KMS-11 (cell line): ENCODE data around the gene ZNF879.

Source experiments
- H2AFZ ChIP-seq: fragments of 200-600 bp; sonication (generic); 2 replicates; pipeline ENCODE4 v1.6.1; 2016; ENCODE audit warnings: antibody characterized with exemption, mixed run types, low read depth
- H3K27ac ChIP-seq: fragments of 200-600 bp; sonication (generic); 2 replicates; pipeline ENCODE4 v1.6.1; 2016; ENCODE audit warnings: mild to moderate bottlenecking, mixed run types
- H3K27me3 ChIP-seq: fragments of 200-600 bp; sonication (generic); 2 replicates; pipeline ENCODE4 v1.6.1; 2017; ENCODE audit warnings: mild to moderate bottlenecking, low read depth, mixed run types, moderate library complexity; ENCODE audit not compliant: insufficient read depth
- H3K36me3 ChIP-seq: fragments of 200-600 bp; sonication (generic); 2 replicates; pipeline ENCODE4 v1.6.1; 2017; ENCODE audit warnings: mild to moderate bottlenecking, mixed run types; ENCODE audit not compliant: insufficient read depth
- H3K4me1 ChIP-seq: fragments of 200-600 bp; sonication (generic); 2 replicates; pipeline ENCODE4 v1.6.1; 2016; ENCODE audit warnings: mild to moderate bottlenecking, low read depth, mixed run types; ENCODE audit not compliant: poor library complexity, severe bottlenecking
- H3K4me2 ChIP-seq: fragments of 200-600 bp; sonication (generic); 2 replicates; pipeline ENCODE4 v1.7.0; 2016; ENCODE audit warnings: mild to moderate bottlenecking, mixed run types
- H3K4me3 ChIP-seq: fragments of 200-600 bp; sonication (generic); IDR thresholded peaks from 2 replicates; pipeline ENCODE4 v1.6.1; 2017; ENCODE audit warnings: low read depth, low read length, mixed read lengths; ENCODE audit not compliant: insufficient read depth
- H3K79me2 ChIP-seq: fragments of 200-600 bp; sonication (generic); 2 replicates; pipeline ENCODE4 v1.6.1; 2016; ENCODE audit warnings: low read depth, mixed run types; ENCODE audit not compliant: insufficient read depth
- H3K9ac ChIP-seq: fragments of 200-600 bp; sonication (generic); 2 replicates; pipeline ENCODE4 v1.6.1; 2016; ENCODE audit warnings: mild to moderate bottlenecking, mixed run types
- H4K20me1 ChIP-seq: fragments of 200-600 bp; sonication (generic); 2 replicates; pipeline ENCODE4 v1.6.1; 2016; ENCODE audit warnings: mild to moderate bottlenecking, mixed run types; ENCODE audit not compliant: insufficient read depth
- TF ChIP-seq, protein P1 (sequence below): fragments of 200-600 bp; sonication (generic); conservative IDR thresholded peaks from 2 replicates; pipeline ENCODE4 v1.6.1; 2017; ENCODE audit warnings: low read depth, mild to moderate bottlenecking, antibody characterized with exemption, low read length, moderate library complexity, mixed read lengths

ZNF879 gene

DNA sequence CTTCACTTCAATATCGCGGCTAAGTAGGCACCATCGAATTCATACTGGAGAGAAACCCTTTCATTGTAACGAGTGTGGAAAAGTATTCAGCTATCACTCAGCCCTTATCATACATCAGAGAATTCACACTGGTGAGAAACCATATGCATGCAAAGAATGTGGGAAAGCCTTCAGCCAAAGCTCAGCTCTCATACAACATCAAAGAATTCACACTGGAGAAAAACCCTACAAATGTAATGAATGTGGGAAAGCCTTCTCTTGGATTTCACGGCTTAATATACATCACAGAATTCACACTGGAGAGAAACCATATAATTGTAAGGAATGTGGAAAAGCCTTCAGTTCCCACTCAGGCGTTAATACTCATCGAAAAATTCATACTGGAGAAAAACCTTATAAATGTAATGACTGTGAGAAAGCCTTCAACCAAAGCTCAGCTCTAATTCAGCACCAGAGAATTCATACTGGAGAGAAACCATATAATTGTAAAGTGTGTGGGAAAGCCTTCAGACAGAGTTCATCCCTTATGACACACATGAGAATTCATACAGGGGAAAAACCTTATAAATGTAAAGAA is 9.5 kb downstream of the ZNF879 start:
- Histone ChIP-seq H3K79me2 (no peaks in the 10 kb centered on the region), H3K4me3 (no peak overlapping the region), H3K27ac (no peak overlapping the region), H3K9ac (no peak overlapping the region), H4K20me1 (no peaks in the 10 kb centered on the region), H3K27me3 (no peaks in the 10 kb centered on the region), H2AFZ (no peak overlapping the region), H3K4me1 (no peaks in the 10 kb centered on the region), H3K4me2 (no peak overlapping the region), H3K36me3 (no peaks in the 10 kb centered on the region)
- TF ChIP-seq, protein P1, sequence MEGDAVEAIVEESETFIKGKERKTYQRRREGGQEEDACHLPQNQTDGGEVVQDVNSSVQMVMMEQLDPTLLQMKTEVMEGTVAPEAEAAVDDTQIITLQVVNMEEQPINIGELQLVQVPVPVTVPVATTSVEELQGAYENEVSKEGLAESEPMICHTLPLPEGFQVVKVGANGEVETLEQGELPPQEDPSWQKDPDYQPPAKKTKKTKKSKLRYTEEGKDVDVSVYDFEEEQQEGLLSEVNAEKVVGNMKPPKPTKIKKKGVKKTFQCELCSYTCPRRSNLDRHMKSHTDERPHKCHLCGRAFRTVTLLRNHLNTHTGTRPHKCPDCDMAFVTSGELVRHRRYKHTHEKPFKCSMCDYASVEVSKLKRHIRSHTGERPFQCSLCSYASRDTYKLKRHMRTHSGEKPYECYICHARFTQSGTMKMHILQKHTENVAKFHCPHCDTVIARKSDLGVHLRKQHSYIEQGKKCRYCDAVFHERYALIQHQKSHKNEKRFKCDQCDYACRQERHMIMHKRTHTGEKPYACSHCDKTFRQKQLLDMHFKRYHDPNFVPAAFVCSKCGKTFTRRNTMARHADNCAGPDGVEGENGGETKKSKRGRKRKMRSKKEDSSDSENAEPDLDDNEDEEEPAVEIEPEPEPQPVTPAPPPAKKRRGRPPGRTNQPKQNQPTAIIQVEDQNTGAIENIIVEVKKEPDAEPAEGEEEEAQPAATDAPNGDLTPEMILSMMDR, result no peak

DNA sequence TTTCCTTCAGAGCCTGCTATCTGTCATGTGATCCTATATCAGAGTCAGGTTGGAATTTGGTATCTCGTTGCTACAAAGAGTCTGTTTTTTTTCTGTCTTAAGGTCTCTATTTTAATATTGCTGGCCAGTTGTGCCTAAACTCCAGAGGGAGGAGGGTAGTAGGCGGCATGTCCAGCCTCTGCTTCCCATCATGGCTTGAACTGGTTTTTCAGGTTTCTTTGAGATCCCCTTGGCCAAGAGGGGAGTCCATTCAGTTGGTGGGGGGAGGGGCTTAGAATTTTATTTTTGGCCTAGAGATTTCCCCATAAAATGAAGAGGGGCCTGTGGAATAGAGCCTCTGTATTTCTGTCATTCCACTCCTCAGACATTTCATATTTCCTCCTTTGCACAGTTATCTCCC is 21.2 kb downstream of the ZNF879 start:
- TF ChIP-seq, protein P1, result no peak
- Histone ChIP-seq H3K27me3 (no peaks in the 10 kb centered on the region), H3K4me2 (no peak overlapping the region), H3K36me3 (no peaks in the 10 kb centered on the region), H2AFZ (no peak overlapping the region), H3K79me2 (no peaks in the 10 kb centered on the region), H3K9ac (no peak overlapping the region), H3K4me1 (no peaks in the 10 kb centered on the region), H4K20me1 (no peaks in the 10 kb centered on the region), H3K27ac (no peak overlapping the region), H3K4me3 (no peak overlapping the region)

DNA sequence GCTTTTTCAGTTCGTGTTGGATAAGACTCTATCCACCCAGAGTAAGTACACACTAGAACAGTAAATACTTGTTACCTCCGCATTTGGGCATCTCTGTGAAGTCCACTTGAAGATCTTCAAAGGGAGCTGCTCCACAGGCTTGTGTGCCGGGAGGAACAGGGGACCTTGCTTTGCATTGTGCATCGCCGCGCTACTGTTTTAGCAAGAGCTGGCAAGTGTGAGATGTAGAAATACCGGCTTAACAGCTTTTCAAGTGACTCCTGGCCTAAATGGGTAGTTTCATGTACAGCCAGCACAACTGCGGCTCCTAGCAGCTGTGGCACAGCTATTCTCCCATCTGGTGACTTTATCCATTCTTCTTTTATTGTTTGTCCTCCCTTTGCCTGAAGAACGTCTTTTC is 28.2 kb downstream of the ZNF879 start:
- H3K4me1 ChIP-seq, result no peaks in the 10 kb centered on the region
- no peaks in the 10 kb centered on the region for H3K79me2 ChIP-seq
- no peaks in the 10 kb centered on the region for H3K36me3 ChIP-seq
- H3K27ac ChIP-seq, result no peak overlapping the region
- no peak overlapping the region for H3K4me3 ChIP-seq
- H3K9ac ChIP-seq, result no peak overlapping the region
- TF ChIP-seq, protein P1, result no peak
- H3K27me3 ChIP-seq, result no peaks in the 10 kb centered on the region
- no peak overlapping the region for H3K4me2 ChIP-seq
- no peaks in the 10 kb centered on the region for H4K20me1 ChIP-seq
- H2AFZ ChIP-seq, result no peak overlapping the region

DNA sequence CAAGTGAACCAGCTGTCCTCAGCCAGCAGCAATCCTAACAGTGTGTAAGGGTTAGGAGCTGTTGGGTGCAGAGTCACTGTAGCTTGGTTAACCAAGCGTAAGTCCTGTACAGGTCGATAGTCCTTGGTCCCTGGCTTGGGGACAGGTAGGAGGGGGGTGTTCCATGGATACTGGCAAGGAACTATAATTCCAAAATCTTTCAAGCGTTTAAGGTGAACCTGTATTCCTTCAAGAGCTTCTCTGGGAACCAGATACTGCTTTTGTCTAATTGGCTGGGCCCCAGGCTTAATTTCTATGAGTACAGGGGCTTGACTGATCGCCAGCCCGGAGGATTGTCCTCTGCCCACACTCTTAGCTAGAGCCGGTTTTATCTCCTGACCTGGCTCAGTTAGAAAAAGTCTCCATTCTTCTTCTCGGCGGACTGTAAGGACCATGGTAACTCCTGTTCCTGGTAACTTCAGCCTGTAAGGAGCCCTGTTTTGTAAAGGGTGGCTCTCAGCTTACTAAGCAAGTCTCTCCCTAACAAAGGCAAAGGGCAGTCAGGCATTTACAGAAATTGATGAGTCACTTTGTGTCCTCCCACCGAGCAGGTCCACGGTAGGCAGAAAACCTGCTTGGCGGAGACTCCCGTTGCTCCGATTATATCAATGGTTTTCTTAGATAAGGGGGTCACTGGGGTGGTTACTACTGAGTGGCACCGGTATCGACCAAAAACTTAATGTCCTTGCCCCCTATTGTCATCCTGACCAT is 30.6 kb downstream of the ZNF879 start:
- H3K27me3 ChIP-seq, result no peaks in the 10 kb centered on the region
- H3K27ac ChIP-seq, result no peak overlapping the region
- H3K79me2 ChIP-seq, result no peaks in the 10 kb centered on the region
- H3K4me1 ChIP-seq, result no peaks in the 10 kb centered on the region
- H4K20me1 ChIP-seq, result no peaks in the 10 kb centered on the region
- H3K9ac ChIP-seq, result no peak overlapping the region
- no peak overlapping the region for H3K4me2 ChIP-seq
- no peak overlapping the region for H3K4me3 ChIP-seq
- no peak overlapping the region for H2AFZ ChIP-seq
- H3K36me3 ChIP-seq, result no peaks in the 10 kb centered on the region
- TF ChIP-seq, protein P1, result no peak
